Left hindlimb (tissue), 1 donor: ENCODE measurements around the gene NKD2.
"Not testable (repeated sequence)": the region's sequence is repeated elsewhere in the genome, so short reads cannot be mapped to it uniquely, and the experiment has no call there.

Experiments
- DNase-seq: peaks from one replicate; pipeline ENCODE4 v3.0.0-alpha.2; 2018

Gene NKD2

DNA sequence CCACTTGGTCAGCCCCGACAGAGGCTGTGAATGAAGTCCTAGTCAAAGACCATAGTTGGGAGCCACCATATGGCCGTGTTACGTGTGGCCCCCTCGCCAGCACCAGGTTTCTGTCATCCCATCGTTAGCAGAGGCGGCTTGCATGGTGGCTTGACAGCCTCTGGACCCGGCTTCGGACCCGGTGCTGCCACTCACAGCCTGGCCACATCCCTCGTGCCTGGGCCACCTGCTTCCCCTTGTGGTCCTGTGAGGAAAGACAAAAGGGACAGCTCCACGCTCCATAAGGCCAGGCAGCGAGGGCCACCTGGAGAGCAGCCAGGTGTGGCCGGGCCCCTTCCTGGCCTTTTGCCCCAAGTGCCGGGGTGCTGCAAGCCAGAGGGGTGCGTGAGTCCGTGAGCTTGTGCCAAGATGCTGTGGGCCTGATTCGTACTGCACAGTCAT is 6.2 kb downstream of the NKD2 start:
- no peak for DNase-seq

DNA sequence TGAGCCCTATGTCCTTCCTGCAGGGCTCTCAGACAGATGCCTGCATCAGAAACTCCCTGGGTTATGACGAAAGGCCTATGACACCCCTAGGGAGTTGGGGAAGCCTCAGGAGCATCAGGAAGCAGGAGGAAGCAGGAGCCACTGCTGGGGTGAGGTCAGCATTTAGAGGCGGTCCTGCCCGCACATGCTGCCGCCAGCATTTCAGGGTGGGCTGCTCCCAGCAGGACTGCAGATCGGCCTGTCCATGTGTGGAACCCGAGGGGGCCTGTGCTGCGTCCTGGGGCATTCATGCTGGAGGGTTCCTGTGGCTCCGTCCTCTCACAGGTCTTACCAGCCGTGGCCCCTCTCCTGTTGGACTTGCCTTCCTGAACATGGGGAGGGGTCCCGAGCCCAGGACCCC is 6.9 kb downstream of the NKD2 start:
- no peak for DNase-seq

DNA sequence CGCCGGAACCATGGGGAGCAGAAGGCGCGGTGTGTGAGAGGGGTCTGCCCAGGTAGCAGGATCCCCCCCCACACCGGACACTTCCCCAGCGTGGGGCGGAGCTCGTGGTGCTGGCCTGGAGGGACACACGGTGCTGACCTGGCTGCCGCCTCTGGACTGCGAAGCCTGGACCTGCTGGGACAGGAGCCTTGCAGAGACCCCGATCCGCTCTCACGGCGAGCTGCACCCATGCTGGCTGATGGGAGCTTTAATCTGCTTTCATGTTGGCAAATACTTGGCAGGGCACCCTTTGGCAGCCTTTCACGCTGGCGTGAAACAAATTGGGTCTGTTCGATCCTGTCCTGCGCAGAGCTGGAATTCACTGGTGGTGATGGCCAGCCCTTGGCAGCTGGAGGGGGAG is 7.4 kb downstream of the NKD2 start:
- DNase-seq = no peak

DNA sequence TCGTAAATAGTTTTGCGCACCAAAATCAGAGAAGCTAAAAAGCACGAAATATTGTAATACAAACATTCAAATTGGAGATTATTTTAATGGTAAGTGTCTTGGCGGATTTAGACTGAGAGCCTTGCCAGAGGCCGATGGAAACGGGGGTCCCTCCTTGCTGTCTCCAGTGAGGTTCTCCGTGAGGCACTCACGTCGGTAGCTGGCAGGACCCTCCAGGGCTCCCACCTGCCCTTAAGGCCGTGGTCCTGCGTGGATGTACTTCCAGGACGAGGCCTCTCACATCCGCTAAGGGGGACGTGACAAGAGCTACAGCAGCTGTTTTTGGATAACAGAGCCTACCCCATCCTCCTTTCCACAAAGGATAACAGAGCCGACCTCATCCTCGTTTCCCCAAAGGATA is 7.9 kb downstream of the NKD2 start:
- DNase-seq = no peak

DNA sequence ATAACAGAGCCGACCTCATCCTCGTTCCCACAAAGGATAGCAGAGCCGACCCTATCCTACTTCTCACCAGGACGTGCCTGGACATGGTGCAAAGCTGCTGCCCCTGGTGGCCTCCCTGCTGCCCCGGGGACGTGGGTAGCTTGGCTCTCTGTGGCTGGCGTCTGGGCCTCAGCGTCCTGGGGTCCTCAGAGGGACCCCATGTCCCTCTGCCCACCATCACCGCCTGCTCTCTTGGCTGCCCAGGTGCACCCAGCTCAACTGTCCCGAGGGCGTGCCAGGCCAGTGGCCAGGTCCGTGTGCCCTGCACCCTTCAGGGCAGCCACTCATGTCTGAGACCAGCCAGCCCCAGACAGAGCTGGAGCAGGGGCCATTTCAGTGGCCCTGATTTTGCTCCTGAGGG is 8.5 kb downstream of the NKD2 start:
- no peak for DNase-seq

DNA sequence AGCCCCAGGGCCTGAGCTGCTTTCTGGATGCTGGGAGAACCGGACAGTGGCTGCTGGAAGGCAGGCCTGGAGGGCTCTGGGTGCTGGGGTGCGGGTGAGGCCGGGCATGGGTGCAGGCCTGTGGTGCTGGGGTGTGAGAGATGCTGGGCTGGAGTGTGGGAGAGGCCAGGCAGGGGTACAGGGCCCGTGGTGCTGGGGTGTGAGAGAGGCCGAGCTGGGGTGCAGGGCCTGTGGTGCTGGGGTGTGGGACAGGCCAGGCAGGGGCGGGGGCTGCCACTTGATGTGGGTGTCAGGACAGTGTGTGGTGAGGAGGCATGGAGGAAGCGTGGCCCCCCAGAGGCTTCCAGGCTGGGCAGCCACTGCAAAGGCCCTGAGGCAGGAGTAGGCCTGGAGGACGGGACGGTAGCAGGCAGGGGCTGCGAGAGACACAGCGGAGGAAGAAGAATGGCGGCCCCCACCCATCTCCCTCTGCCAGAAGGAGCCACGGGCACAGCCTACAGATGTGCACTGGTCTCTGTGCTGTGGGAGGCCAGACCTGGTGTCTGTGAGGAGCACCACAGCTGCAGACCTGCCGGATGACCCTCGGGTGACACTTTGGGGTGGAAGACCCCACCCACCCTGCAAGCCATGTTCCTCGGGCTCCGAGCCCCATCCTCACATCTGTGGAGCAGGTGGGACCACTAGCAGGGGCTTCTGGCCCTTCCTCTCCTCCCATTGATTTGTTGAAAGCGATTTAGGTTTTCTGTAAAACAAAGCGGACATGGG is 9.3 kb downstream of the NKD2 start:
- DNase-seq = no peak

DNA sequence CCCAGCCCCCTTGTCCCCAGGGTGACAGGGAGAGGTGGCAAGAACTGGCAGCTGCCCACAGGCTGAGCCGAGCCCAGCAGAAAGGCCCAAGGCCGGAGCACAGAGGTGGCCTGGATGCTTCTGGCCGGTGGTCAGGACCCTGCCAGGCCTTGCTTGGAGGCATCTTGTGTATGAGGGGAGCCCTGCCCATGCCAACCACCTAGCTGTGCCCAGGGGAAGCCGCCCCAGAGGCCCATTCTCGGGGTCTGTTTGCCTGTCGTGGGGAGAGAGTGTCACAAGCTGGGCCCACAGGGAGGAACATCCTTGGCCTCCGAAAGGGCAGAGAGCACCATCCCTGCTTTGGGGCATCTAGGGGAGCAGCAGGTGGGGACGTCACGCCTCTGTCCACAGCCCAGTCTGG is 10.0 kb downstream of the NKD2 start:
- DNase-seq = no peak

DNA sequence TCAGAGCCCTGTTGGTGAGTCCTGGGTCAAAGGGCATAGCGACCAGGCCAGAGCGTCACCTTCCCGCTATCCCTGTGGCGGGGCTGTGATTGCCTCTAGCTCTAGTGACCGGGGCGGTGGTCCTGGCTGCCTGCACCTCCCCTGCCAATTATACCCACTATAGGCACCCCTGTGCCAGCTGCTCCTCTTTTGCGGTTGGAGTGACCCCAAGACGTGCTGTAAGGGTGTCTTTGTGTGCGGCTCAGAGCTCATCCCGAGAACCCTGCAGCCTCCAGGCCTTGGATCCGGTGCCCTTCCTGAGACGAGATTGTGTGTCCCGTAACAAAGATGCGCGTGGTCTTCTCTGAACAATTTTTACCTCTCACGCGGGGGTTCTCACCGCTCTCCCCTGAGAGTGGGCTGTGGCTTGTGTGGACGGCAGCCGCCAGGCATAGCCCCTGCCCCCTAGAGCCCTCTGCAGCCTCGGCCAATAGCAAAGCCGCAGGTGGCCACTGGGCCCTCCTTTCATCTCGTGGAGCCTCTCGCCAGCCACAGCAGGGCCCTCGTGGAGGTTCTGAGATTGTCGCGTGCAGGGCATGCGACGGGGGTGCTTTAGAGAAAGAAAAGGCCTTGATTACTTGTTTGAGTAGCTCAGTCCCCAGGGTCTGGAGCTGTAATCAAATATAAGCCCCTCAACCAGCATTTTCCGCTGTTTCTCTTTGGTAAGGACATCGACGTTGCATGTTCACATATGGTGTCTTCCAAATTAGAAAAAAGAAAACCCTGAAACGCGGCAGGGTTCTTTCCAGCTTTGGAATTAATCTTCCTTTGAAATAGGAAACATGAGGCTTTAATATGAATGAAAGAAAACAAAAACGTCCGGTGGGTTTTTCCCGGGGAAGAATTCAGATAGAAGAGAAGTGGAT is 10.7 kb downstream of the NKD2 start:
- DNase-seq = no peak

DNA sequence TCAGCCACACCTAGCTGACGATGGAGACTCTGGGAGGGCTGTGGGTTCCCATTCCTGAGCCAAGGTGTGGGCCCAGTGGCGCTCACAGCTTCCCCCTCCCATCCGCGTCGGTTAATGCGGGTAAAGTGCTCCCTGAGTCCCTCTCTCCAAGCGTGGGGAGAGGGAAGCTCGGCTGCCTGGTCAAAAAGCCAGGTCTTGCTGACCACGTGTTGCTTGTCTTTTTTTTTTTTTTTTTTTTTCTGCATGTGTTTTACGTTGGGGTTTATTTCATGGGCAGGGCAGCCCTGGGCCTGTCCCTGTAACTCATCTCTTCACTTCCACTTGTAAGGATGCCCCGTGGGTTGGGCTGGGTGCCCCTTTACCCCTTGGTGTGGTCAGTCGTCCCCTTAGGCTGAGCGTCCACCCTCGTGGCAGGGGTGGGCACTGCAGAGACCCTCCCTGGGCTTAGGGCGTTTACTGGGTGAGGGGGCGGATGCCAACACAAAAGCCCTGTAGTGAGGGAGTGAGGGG is 11.9 kb downstream of the NKD2 start:
- no peak for DNase-seq

DNA sequence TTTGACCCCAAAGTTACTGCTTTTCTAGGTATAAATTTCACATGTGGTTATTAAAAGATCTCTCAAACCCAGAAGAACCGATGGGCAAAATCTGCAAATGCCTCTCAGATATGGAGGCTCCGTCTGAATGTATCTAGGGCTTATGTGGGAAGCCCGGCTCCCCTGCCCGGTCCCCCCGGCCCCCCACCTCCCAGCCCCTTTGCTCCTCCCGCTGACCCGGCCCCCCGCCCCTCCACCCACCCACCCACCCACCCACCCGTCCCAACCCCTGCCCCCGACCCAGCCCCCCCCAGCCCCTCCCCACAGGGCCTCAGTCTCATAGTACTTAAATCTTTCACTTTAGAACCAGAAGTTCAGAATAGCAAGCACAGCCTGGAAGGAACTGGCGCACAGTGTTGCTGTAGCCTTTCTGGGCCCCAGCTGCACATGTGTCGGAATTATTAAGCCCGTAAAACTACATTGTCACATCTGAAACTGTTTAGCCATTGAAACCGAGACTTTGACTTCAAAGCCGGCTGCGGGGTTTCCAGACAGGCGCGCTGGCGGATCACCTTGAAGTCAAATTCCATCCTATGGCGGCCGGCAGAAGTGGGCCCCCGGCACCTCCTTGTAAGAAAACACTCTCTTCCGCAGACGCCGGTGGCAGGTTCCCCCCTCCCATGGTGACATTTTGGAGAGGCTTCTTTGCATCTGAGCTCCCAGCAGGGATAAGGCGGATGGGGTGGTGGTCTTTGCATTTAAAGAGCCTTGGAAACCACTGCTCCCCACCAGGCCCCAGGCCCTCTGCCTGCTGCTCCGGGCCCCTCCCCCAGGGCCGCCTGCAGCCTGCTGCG is 12.8 kb downstream of the NKD2 start:
- peak; percentile 84 for DNase-seq

DNA sequence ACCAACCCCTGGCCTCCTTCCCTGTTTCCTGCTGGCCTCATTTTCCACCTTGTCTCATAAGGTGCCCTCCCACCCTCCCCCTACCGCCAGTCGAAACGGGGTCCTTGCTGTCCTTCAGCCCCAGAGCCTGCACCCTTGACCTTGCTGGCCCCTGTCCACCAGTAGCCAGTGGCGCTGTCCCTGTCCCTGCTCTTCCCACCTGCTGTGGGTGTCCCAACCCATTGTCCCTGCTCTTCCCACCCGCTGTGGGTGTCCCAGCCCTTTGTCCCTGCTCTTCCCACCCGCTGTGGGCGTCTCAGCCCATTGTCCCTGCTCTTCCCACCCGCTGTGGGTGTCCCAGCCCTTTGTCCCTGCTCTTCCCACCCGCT is 13.4 kb downstream of the NKD2 start:
- not testable (repeated sequence) for DNase-seq

DNA sequence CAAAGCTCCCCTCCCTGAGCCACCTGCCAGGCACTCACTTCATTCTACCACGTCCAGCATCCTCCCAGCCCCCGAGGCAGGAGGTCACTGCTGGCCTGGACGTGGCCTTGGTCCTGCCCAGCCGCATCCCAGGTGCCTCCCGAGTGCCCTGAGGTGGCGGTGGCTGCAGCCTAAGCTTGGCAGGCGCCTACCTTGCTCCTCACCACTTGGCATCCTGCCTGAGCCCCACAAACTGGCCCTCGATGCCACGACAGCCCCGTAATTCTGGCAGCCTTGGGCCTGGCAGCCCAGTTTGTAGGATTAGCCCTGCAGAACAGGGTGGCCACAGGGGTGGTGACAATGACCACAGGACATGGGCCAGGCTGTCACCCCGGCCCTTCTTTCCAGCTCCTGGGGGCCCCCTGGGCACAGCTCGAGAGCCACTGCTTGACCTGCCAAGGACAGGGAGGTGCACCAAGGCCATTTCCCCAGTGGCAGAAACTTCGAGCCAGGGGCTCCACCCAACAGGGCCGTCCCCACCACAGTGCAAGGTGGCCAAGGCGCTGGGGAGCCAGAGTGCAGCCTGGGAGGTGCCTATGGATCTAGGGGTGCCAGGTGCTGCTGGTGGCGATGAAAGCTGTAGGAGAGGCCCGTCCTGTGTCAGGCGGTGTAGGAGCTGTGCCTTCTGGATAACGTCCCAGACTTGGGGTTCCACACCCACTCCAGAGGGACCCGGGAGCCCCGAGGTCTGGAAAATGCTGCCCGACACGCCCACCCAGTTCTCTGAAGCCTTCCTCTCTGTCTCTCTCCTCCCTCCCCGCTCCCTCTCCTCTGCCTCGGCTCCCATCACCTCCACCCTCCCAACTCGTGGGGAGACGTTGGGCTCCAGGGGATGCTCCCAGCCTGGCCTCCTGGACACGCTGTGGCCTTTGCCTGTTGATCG is 18.4 kb downstream of the NKD2 start:
- no peak for DNase-seq

DNA sequence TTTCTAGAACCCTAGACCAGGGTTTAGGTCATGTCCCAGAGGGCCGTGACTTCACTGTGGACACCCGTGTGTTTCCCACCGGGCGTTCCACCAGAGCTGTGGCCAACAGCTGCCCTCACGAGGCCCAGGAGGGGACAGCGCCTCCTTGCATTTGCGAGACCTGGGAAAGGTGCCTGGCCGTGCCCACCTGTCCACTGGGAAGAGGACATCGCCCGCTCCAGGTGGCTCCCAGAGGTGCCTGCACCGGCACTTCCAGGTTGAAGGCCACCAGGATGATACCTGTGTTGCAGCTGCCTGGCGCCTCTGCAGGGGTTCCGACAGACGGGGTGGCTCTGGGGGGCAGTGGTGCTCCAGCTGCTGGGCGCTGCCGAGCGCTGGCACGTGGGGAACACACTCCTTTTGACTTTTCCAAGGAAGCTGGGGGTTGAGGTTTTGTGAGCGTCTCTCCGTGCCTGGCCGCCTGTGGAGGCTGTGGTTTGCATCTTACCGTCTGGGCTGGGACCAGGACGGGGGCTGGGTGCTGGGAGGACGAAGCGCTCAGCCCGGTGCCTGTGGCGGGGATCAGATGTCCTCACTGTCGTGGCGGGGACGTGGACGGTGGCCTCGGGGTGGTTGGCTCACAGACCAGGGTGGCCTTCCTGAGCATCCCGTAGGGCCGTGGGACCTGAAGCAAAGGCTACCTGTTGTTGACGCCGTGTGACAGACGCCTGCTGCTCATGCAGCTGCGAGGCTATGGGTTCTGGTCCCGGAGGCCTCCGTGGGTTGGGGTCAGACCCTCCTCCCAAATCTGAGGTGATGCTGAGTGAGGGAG is 19.2 kb downstream of the NKD2 start:
- DNase-seq = no peak

DNA sequence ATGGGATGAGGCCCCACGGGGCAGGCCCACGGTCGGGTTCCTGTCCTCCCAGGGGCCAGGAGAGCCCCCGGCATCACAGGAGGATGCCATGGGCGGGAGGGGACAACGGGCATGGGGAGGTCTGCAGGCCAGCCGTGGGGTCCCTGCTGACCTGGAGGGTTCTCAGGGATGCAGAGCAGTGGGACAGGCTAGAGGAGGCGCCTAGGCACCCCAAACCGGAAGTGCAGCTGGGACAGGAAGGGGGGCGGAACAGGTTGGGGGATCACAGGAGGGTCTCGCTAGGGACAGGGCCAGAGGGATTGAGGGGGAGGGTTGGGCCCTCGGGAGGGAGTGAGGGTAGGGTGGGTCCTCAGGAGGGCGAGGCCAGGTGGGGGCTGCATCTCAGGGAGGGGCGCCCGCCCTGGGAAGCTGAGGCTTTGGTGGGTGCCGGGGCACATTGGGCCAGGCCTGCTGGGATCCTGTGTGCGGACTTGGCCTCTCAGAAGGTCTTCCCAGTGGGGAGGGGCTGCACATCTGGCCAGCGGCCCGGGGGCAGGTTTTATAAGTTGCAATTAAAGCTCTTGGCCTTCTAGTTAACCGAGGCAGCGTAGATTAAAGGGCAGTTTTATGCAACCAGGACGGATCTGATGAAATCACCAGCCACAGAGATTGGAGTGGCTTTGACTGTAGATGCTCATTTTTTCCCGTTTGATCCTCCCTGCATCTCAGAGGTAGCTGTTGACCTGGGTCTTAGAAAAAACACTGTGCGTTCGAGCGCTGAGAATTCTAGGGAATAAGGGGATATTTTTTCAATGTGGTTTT is 20.1 kb downstream of the NKD2 start:
- DNase-seq = no peak

DNA sequence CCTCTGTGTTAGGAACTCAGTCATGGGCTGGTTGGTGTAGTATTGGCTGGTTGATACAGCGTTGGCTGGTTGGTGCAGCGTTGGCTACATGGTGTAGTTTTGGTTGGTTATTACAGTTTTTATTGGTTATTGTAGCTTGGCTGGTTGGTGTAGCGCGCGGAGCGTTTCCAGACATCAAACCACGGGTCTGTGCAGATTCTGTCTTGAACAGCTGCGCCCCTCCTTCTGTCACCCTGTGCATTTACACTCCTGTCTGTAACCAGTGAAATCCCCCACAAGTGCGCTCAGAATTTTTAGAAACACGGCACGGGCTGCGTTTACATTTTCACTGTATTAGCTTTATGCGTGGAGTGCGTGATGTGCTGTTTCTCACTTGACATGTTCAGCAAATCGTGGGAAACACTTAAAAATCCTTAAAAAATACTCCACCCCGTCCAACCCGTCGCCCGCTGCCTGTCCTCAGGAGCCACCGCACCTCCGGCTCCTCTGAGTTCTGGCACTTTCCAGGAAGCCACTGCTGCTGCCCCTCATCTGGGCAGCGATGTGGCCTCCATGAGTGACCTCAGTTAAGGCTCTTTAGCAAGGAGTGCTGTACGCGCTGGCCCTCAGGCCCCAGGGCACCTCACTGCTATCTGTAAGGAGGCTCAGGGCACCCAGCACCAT is 20.8 kb downstream of the NKD2 start:
- DNase-seq = no peak

DNA sequence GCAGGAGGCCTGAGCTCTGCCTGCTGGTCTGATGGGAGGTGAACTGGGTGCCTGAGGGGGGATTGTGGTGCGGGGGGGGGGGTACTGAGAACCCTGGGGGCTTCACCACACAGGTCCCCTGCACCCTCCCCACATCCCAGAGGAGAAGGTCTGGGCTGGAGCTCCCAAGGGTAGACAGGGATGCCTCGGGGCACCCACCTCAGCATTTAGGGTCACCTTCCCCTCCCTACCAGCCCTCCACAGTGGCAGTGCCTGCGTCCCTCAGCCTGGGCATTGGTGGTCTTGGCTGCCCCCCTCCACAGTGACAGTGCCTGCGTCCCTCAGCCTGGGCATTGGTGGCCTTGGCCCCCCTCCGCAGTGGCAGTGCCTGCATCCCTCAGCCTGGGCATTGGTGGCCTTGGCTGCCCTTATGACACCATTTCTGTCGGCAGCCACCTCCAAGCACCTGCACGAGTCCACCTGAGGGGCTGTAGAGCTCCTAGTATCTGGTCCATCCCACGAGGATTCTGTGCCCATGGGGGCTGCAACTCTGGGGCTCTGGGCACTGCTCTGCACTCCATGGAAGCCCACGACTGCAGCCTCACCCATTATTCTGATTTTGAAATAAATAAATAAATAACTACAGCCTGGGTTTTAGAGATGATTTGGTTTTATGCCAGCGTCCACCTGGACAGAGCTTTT is 21.5 kb downstream of the NKD2 start:
- DNase-seq = no peak

DNA sequence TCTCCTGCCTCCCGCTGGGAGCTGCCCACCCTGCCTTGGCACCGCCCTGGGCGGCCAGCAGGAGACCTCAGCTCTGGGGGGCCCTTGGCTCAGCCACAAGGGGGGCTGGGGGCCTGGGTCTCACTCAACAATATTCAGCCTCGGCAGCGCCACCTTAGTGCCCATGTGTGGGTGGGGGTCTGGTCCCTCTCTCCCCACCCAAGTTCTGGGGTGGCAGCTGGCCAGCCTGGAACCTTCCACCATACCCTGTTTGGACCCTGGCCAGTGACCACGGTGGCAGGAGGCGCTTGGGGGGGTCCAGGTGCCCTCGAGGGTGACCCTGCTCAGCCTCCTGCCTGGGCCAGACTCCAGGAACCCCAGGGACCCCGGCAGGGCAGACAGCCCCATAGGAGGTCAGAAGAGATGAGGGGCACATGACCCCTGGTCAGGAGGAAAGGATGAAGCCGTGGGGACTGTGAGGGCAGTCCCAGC is 22.2 kb downstream of the NKD2 start:
- no peak for DNase-seq

DNA sequence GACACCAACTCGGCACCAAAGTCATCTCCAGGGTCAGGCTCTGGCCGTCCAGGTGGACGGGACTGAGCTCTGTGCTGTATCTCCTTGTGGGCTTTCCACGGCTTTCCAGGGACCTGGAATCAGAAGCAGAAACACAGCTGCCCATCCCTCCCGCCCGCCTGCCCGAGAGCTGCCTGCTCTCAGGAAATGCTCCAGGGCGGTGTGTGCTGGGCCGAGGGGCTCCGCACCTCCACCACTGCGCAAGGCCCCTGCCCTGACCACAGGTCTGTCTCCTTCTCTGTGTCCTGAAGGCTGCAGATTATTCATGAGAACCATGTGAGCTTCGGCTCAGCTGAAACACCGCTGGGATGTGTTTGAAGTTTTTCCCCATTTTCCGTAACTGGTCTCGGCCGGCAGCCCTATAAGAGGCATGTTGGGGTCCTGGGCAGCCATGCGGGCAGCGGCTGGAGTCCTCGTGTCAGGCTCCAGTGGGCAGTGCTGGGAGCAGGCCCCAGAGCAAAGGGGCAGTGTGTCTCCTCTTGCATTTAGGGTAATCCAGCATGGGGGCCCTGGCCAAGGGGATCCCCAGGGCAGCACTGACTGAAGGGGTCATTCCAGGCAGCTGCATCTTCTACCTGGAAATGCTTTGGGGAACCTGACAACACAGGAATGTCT is 22.8 kb downstream of the NKD2 start:
- DNase-seq = no peak
